Vagina (tissue), 2 donors: Measurements from ENCODE around the gene CLSTN1. TPM values are rescaled to one million over a fixed set of nuclear protein-coding genes. Genes with fewer than 3 reads are reported as not detected.
"Not testable (repeated sequence)": the region's sequence is repeated elsewhere in the genome, so short reads cannot be mapped to it uniquely, and the experiment has no call there.

Source experiments
- DNase-seq, 2 donors: peaks; one replicate each; pipeline ENCODE4 v3.0.0-alpha.2; 2017; ENCODE audit errors: extremely low spot score in 2 of 2
- H3K27ac ChIP-seq: fragments of 200-600 bp; sonication (generic); one replicate; pipeline ENCODE4 v1.5.1; 2019
- H3K27me3 ChIP-seq: fragments of 200-600 bp; sonication (generic); one replicate; pipeline ENCODE4 v1.5.1; 2019
- H3K36me3 ChIP-seq, 2 donors: fragments of 200-600 bp; sonication (generic); one replicate each; pipeline ENCODE4 v1.5.1; 2017 to 2019
- H3K4me1 ChIP-seq: fragments of 200-600 bp; sonication (generic); one replicate; pipeline ENCODE4 v1.5.1; 2019
- H3K4me3 ChIP-seq, 2 donors: fragments of 200-600 bp; sonication (generic); 1 replicate in 1 of 2; 2 replicates in 1 of 2; pipeline ENCODE4 v1.5.1; 2016 to 2019
- H3K9me3 ChIP-seq: fragments of 200-600 bp; sonication (generic); one replicate; pipeline ENCODE4 v1.5.1; 2019
- POLR2A ChIP-seq, 2 donors: fragments of 450-650 bp; IDR thresholded peaks; one replicate each; pipeline ENCODE4 v1.6.1; 2017; ENCODE audit warnings: antibody characterized with exemption in 2 of 2, mild to moderate bottlenecking in 2 of 2, moderate library complexity in 2 of 2
- POLR2AphosphoS5 ChIP-seq, 2 donors: sonication (generic); formaldehyde crosslinking; IDR thresholded peaks; one replicate each; pipeline ENCODE4 v1.9.0; 2017; ENCODE audit warnings: antibody characterized with exemption in 2 of 2, mild to moderate bottlenecking in 2 of 2, low read depth in 1 of 2; ENCODE audit not compliant: insufficient read depth in 1 of 2
- intact Hi-C: fragments of 100-400 bp; cut with DNase I; formaldehyde crosslinking; loops from one replicate; pipeline ENCODE4 v1.15.1; 2023
- total RNA-seq: library from RNA; depleted of rRNA; stranded (reverse); fragments of >200 nt; gene quantifications from one replicate; pipeline ENCODE4 v1.2.3, GENCODE V29; 2016
- TF ChIP-seq, protein P1 (sequence below), 3 experiments: fragments of 450-650 bp in 2 of 3; fragments of 200-600 bp in 1 of 3; sonication (generic) in 1 of 3; IDR thresholded peaks; one replicate each; pipeline ENCODE4 v1.5.1; 2017 to 2019; ENCODE audit warnings: antibody characterized with exemption in 3 of 3, mild to moderate bottlenecking in 2 of 3, moderate library complexity in 2 of 3

CLSTN1 gene
- total RNA-seq, 1 donor from 2014 or later = 96.5 TPM

DNA sequence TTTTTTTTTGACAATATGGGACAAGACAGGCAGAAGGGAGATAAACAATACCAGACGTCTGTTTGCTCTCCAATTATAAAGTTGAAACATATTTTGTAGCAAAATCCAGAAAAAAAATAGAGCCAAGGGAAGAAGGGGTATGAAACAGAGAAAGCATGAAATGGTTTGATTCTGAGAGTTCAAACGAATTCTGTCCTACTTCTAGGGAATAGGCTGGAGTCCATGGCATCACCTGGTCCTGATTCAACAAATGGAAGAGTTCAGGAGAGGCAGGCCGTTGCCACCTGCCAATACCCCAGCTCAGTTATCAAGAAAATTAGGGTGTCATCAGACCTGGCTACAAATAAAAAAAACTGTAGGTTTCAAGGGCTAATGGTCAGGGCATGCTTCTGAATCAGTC, 71.8 kb downstream of the CLSTN1 start:
- Histone ChIP-seq H3K27ac (no peak overlapping the region), H3K36me3 (peaks cover 0 to 51% of the 10 kb centered on the region in 2 donors), H3K9me3 (no peaks in the 10 kb centered on the region), H3K4me1 (peaks cover 10% of the 10 kb centered on the region), H3K4me3 (no peak overlapping the region), H3K27me3 (no peaks in the 10 kb centered on the region)
- no peak for DNase-seq
- TF ChIP-seq, protein P1, sequence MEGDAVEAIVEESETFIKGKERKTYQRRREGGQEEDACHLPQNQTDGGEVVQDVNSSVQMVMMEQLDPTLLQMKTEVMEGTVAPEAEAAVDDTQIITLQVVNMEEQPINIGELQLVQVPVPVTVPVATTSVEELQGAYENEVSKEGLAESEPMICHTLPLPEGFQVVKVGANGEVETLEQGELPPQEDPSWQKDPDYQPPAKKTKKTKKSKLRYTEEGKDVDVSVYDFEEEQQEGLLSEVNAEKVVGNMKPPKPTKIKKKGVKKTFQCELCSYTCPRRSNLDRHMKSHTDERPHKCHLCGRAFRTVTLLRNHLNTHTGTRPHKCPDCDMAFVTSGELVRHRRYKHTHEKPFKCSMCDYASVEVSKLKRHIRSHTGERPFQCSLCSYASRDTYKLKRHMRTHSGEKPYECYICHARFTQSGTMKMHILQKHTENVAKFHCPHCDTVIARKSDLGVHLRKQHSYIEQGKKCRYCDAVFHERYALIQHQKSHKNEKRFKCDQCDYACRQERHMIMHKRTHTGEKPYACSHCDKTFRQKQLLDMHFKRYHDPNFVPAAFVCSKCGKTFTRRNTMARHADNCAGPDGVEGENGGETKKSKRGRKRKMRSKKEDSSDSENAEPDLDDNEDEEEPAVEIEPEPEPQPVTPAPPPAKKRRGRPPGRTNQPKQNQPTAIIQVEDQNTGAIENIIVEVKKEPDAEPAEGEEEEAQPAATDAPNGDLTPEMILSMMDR (IDR thresholded peaks at IDR 0.05) = no peak
- intact Hi-C loops = no loop called here

DNA sequence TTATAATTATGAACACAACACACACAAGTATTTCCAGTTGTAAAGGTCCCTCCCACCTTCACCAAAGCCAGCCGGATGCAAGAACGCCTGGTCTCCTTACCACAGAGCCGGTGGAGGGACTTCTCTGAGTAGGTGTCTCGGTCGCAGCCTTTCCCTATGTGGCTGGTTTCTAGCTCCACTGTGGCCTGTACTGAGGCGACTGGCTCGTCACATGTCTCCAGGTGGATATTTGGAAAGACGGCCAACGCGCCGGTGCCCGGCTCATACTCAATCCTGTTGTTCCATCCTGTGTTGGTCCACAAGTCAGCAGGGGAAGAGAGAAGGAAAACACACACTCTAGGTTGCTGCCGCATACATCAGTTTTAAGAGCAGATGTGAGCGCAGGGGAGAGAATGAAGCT, 74.4 kb downstream of the CLSTN1 start:
- H3K4me1 ChIP-seq = no peaks in the 10 kb centered on the region
- H3K9me3 ChIP-seq = no peaks in the 10 kb centered on the region
- H3K36me3 ChIP-seq = peaks cover 0 to 54% of the 10 kb centered on the region in 2 donors
- intact Hi-C loops = no loop called here
- H3K27me3 ChIP-seq = no peaks in the 10 kb centered on the region
- TF ChIP-seq, protein P1 (IDR thresholded peaks at IDR 0.05) = no peak
- TF ChIP-seq POLR2AphosphoS5 (IDR thresholded peaks at IDR 0.05; ENCODE audit: insufficient read depth in 1 of 2, low read depth in 1 of 2) (no peak), POLR2A (IDR thresholded peaks at IDR 0.05) (no peak)
- H3K4me3 ChIP-seq = no peak overlapping the region
- no peak overlapping the region for H3K27ac ChIP-seq
- no peak for DNase-seq

DNA sequence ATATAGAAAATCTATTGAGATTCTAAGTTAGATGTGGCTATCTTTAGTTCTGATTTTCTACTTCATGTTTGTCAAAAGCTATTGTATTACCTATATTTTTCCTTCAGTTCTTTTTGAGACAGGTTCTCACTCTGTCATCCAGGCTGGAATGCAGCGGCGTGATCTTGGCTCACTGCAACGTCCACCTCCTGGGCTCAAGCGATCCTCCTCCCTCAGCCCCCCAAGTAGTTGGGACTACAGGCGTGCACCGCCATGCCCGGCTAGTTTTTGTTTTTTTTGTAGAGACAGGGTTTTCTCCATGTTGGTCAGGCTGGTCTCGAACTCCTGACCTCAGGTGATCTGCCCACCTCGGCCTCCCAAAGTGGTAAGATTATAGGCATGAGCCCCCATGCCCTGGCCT, 75.4 kb downstream of the CLSTN1 start:
- peaks cover 6 to 57% of the 10 kb centered on the region in 2 donors for H3K36me3 ChIP-seq
- DNase-seq, intact Hi-C loops, H3K27ac ChIP-seq, H3K27me3 ChIP-seq, H3K4me3 ChIP-seq, H3K4me1 ChIP-seq, H3K9me3 ChIP-seq: not testable (repeated sequence)

DNA sequence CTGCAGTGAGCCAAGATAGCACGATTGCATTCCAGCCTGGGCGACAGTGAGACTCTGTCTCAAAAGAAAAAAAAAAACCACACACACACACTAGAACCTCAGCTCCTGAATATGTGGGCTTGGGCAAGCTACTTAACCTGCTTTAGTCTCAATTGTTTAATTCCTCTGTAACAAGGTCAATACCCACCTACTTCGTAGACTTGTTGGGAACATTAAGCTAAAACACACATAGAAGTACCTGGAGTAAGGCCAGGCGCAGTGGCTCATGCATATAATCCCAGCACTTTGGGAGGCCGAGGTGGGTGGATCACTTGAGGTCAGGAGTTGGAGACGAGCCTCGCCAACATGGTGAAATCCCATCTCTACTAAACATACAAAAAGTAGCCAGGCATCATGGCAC, 77.1 kb downstream of the CLSTN1 start:
- Histone ChIP-seq H3K27me3 (no peaks in the 10 kb centered on the region), H3K4me3 (no peak overlapping the region), H3K4me1 (no peaks in the 10 kb centered on the region), H3K9me3 (no peaks in the 10 kb centered on the region), H3K36me3 (peaks cover 7 to 73% of the 10 kb centered on the region in 2 donors), H3K27ac (no peak overlapping the region)
- intact Hi-C loops = no loop called here
- DNase-seq = no peak
- TF ChIP-seq POLR2AphosphoS5 (IDR thresholded peaks at IDR 0.05; ENCODE audit: insufficient read depth in 1 of 2, low read depth in 1 of 2) (no peak), POLR2A (IDR thresholded peaks at IDR 0.05) (no peak)
- TF ChIP-seq, protein P1 (IDR thresholded peaks at IDR 0.05) = no peak

GRCh38 chr1:9746211-9746610, 77.6 kb downstream of the CLSTN1 start:
- no peak for DNase-seq
- Histone ChIP-seq H3K27me3 (no peaks in the 10 kb centered on the region), H3K36me3 (peaks cover 7 to 73% of the 10 kb centered on the region in 2 donors), H3K9me3 (no peaks in the 10 kb centered on the region), H3K27ac (no peak overlapping the region), H3K4me3 (no peak overlapping the region), H3K4me1 (no peaks in the 10 kb centered on the region)
- TF ChIP-seq POLR2AphosphoS5 (IDR thresholded peaks at IDR 0.05; ENCODE audit: insufficient read depth in 1 of 2, low read depth in 1 of 2) = no peak
- TF ChIP-seq POLR2A (IDR thresholded peaks at IDR 0.05) = no peak
- TF ChIP-seq, protein P1 (IDR thresholded peaks at IDR 0.05) = no peak
- intact Hi-C loops = no loop called here
